T-helper 9 cell (primary cell): ENCODE measurements around the gene SLC19A1.

ENCODE experiments used
- DNase-seq: peaks from one replicate; pipeline ENCODE4 v3.0.0-alpha.2; 2020

The SLC19A1 gene

DNA sequence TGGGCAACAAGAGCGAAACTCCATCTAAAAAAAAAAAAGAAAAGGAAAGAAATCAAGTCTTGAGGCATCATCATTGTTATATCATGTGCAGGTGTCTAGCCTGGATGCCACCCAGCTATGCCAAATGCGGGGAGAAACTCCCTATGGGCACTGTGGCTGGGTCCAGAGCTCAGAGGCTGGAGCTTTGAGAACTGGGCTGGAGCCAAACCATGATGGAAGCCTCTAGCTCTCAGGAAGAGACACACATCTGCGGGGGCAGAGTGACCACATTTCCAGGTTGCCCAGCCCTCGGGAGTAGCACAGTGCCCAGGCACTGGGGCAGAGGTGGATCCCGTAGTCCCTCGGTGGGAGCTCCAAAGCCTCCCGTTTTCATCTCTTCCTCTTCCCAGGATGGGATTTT lies 78.4 kb downstream of the SLC19A1 start:
- DNase-seq: no peak

DNA sequence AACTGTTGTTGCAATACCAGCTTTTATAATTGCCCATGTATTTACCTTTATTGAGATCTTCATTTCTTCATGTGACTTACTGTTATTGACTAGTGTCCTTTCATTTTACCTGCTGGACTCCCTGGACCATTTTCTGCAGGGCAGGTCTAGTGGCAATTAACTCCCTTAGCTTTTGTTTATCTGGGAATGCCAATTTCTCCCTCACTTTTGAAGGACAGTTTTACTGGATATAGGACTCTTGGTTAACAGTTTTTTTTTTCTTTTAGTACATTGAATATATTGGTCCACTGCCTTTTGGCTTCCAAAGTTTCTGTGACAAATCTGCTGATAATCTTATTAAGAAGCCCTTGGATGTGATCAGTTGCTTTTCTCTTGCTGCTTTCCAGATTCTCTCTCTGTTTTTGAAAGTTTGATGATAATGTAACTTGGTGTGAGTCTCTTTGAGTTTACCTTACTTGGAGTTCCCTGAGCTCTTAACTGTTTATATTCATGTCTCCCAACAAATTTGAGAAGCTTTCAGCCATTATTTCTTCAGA lies 80.4 kb downstream of the SLC19A1 start:
- DNase-seq: no peak

DNA sequence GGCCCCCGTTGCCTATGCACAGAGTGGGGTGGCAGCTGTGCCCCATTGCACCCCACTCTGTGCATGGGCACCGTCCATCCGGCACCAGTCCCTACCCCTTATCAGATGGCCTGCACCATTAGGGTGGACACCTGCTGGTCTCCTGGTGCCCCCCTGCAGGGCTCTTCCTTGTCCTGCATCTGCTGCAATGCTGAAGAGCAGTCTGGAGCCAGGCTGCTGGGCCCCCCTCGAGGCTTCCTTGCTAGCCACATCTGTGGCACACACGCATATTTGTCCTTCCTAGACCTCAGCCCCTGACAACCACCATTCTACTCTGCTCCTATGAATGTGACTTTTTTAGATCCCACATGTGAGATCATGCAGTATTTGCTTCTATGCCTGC lies 80.9 kb downstream of the SLC19A1 start:
- DNase-seq: no peak

- DNase-seq: no peak
Observed at GRCh38 chr21:45460611-45461368, 81.5 kb downstream of the SLC19A1 start.

- DNase-seq: no peak
Observed at GRCh38 chr21:45460011-45460565, 82.2 kb downstream of the SLC19A1 start.

- DNase-seq: no peak
Observed at GRCh38 chr21:45459171-45460010, 82.8 kb downstream of the SLC19A1 start.

DNA sequence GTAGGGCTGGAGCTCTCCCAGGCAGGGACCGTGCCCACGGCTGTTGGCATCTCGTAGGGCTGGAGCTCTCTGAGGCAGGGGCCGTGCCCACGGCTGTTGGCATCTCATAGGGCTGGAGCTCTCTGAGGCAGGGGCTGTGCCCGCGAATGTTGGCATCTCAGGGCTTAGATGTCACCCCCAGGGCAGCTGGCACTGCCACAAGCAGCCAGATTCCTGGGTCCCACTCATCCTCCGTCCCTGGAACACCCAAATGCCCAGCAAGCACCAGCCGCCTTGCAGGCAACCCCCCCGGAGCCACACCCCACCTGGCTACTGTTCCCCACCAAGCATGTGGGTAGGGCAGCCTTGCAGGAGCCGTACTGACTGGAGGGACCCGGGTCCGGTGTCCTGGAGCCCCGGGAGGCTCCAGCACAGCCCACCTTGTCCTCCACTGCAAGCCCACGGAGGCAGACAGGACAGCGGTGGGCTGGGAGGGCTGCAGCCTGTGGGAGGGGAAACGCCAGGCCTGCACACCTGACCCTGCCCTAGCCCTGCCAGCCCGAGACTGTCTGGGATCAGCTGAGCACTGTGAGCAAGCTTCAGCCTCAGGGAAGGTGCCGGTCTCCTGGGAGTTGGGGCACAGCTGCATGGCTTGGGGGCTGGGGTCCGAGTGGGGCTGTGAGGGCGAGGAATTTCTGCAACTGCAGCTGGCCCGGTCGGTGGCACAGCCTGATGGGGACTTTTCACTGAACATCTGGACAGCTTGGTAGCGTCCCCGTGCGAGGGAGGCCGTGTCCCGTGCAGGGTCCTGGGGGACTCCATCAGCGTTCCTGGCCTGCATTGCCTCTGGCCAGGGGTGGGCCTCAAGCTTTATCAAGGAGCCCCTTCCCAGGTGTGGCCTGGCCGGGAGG lies 83.7 kb downstream of the SLC19A1 start:
- DNase-seq: no peak

GRCh38 chr21:45457832-45458172 lies 84.4 kb downstream of the SLC19A1 start:
- no peak for DNase-seq

DNA sequence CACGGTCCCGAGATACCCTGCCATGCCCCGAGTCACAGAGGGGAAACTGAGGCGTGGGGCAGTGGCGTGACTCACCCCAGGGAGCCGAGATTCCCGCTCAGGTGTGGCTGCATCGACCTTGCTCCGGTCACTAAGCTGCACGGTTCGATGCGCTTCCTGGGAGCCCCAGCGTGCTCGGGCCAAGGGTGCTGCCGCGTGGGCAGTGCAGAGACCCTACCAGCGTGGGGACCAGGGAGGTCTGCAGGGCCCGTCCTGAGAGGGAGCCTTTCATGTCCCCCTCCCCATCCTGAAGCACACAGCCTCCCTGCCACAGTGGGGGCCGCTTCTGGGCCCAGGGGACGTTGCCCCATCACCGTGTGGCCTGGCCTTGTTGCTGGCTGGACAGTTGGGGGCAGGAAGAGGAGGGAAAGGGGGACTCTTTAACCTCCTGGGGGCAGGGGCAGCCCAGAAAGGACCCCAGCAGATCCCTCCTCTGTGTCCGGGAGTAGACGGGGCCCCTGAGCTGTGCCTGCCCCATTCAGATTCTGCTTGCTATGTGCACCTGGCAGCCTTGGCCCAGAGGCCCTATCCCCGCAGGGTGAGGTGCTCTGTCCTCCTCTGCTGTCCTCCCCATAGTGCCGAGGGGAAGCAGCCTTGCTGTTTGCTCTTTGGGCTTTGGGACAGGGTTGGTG lies 84.9 kb downstream of the SLC19A1 start:
- DNase-seq: no peak

DNA sequence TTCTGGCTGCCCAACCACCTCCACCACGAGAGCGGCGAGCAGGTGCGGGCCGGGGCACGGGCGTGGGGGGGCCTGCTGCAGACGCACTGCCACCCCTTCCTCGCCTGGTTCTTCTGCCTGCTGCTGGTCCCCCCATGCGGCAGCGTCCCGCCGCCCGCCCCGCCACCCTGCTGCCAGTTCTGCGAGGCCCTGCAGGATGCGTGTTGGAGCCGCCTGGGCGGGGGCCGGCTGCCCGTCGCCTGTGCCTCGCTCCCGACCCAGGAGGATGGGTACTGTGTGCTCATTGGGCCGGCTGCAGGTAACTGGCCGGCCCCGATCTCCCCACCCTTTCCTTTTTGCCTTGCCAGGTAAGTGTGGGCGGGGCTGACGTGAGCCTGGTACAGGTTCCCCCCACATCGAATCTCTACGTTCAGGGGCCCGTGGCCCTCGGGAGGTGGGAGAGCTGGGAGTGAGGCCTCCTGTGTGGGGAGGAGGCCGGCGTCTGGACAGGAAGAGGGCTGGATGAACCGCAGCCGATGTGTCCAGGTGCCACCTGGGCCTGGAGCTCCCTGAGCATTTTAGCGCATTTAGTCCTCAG lies 85.6 kb downstream of the SLC19A1 start:
- no peak for DNase-seq

DNA sequence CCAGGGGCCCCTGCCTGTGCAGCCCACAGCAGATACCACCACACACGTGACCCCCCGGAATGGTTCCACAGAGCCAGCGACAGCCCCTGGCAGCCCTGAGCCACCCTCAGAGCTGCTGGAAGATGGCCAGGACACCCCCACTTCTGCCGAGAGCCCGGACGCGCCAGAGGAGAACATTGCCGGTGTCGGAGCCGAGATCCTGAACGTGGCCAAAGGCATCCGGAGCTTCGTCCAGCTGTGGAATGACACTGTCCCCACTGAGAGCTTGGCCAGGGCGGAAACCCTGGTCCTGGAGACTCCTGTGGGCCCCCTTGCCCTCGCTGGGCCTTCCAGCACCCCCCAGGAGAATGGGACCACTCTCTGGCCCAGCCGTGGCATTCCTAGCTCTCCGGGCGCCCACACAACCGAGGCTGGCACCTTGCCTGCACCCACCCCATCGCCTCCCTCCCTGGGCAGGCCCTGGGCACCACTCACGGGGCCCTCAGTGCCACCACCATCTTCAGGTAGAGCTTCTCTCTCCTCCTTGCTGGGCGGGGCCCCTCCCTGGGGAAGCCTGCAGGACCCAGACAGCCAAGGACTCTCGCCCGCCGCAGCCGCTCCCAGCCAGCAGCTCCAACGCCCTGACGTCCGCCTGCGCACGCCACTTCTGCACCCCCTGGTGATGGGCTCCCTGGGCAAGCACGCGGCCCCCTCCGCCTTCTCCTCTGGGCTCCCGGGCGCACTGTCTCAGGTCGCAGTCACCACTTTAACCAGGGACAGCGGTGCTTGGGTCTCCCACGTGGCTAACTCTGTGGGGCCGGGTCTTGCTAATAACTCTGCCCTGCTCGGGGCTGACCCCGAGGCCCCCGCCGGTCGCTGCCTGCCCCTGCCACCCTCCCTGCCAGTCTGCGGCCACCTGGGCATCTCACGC lies 86.3 kb downstream of the SLC19A1 start:
- DNase-seq: no peak

GRCh38 chr21:45454926-45455673 lies 87.1 kb downstream of the SLC19A1 start:
- no peak for DNase-seq

DNA sequence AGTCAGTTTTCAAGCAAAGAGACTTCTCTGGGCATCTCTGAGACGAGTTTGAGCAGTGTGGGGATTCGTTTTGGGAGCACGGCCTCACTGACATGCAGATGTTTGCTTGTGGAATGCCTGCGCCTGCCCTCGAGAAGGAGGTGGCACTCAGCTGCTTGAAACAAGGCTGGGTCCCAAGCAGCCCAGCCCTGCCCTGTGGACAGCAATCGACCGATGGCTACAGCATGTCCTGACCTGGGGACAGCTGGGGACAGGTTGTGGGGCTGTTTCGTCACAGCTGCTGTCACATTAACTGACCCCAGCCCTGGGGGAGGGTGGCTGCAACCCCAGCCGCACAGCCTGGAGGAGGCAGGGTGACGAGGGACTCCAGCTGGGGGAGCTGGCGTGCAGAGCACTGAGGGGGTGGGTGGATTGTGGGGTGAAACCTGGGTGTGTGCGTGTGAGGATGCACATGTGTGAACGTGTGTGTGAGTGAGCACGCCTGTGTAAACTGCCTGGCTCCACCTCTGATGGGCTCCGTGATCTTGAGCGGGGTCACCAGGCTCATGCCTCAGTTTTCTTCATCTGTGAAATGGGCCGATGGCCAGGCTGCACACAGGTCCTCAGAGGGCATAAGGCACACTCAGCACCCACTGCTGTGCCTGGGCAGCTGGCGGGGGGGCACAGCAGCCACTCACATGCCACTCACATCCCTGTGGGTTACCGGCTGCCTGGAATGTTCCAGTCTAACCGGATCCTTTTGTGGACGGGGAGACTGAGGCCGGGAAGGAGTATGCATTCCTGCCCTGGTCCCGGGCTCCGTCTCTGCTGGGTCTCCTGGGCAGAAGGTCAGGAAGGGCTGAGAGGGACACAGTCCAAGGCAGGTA lies 87.9 kb downstream of the SLC19A1 start:
- no peak for DNase-seq

GRCh38 chr21:45453308-45453950 lies 88.8 kb downstream of the SLC19A1 start:
- DNase-seq: no peak

GRCh38 chr21:45452696-45453307 lies 89.4 kb downstream of the SLC19A1 start:
- no peak for DNase-seq

- no peak for DNase-seq
Observed at GRCh38 chr21:45451771-45452182, 90.5 kb downstream of the SLC19A1 start.

DNA sequence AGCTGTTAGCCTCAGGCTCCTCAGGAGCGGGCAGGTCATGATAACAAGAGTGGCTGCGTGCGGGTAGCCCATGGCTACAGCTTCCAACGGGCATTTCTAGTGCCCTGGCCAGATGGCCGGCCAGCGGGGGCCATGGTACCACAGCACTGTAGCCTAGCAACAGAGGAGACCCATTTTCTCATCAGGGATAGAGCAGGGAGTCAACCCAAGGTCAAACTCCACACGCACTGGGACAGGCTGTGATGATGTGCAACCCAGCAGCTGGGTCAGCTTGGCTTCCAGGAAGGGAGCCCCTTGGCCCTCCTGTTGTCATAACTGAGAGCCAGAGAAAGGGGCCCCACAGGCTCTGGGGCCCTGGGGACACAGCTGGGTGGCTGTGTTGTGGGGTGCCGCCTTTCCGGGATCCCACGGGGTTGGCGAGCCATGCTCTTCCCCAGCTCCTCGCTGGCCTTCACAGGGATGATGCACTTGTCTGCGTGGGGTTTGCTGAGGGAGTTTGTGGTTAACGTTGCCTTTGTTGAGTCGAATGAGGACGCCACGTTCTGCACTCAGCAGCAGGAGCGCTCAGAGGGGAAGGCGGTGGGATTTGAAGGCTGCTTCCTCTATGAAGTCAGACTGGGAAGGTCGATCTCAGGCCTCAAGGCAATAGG lies 91.0 kb downstream of the SLC19A1 start:
- DNase-seq: no peak
